IMR-90 (cell line): ENCODE results near the gene KATNB1. TPM values are rescaled to one million over a fixed set of nuclear protein-coding genes. Genes with fewer than 3 reads are reported as not detected.

Source experiments
- ATAC-seq: fragments of 200-7000 bp; cut with Tn5 transposase; 2 replicates; pipeline ENCODE4 v1.9.1; 2020; ENCODE audit warnings: low read depth, mild to moderate bottlenecking, moderate library complexity
- BruUV-seq: library from RNA; stranded (reverse); fragments of 400-500 nt; replicated peaks from 2 replicates; lab custom pipeline; 2021; lab: Mats Ljungman, UMichigan
- CTCF ChIA-PET: fragments of 300-600 bp; formaldehyde crosslinking; extraction: SDS; loops from one replicate; lab custom pipeline; 2021; ENCODE audit warnings: antibody characterized with exemption; lab: Yijun Ruan, JAX
- POLR2A ChIA-PET: fragments of 300-600 bp; sonication (Branson Sonifier 250); formaldehyde crosslinking; loops from one replicate; lab custom pipeline; 2022; ENCODE audit warnings: antibody characterized with exemption; ENCODE audit not compliant: unreplicated experiment; lab: Charles Lee
- DNase-seq: peaks from one replicate; pipeline ENCODE4 v3.0.0; 2013
- H2AFZ ChIP-seq: replicated peaks from 2 replicates; pipeline ENCODE3; 2013; ENCODE audit warnings: low read length, mild to moderate bottlenecking; ENCODE audit not compliant: poor library complexity
- H2AK5ac ChIP-seq: 2 replicates; pipeline ENCODE4 v1.6.1; 2013; ENCODE audit warnings: low read depth, low read length, inconsistent platforms
- H2AK9ac ChIP-seq: replicated peaks from 2 replicates; pipeline ENCODE3; 2013; ENCODE audit warnings: mild to moderate bottlenecking, low read depth, low read length, moderate library complexity; ENCODE audit not compliant: poor library complexity
- H2BK120ac ChIP-seq: 2 replicates; pipeline ENCODE4 v1.6.1; 2013; ENCODE audit warnings: low read depth, low read length, inconsistent platforms
- H2BK15ac ChIP-seq: 3 replicates; pipeline ENCODE4 v1.6.1; 2013; ENCODE audit warnings: low read depth, low read length, inconsistent platforms
- H2BK20ac ChIP-seq: 2 replicates; pipeline ENCODE4 v1.6.1; 2013; ENCODE audit warnings: low read depth, mild to moderate bottlenecking, inconsistent platforms, low read length, moderate library complexity
- H2BK5ac ChIP-seq: 2 replicates; pipeline ENCODE4 v1.6.1; 2013; ENCODE audit warnings: mild to moderate bottlenecking, low read depth, low read length, inconsistent platforms; ENCODE audit not compliant: poor library complexity, severe bottlenecking
- H3K14ac ChIP-seq: replicated peaks from 2 replicates; pipeline ENCODE4 v1.6.1; 2013; ENCODE audit warnings: low read depth, low read length, inconsistent platforms
- H3K18ac ChIP-seq: 2 replicates; pipeline ENCODE4 v1.6.1; 2013; ENCODE audit warnings: low read depth, low read length, control low read depth
- H3K23ac ChIP-seq: 2 replicates; pipeline ENCODE4 v1.6.1; 2013; ENCODE audit warnings: low read depth, low read length, inconsistent platforms
- H3K27ac ChIP-seq: 2 replicates; pipeline ENCODE4 v1.5.1; 2013; ENCODE audit warnings: mild to moderate bottlenecking, control low read depth, low read length; ENCODE audit not compliant: insufficient read depth
- H3K27me3 ChIP-seq: 2 replicates; pipeline ENCODE4 v1.6.1; 2013; ENCODE audit warnings: low read length; ENCODE audit not compliant: control insufficient read depth, insufficient read depth
- H3K36me3 ChIP-seq: 2 replicates; pipeline ENCODE4 v1.6.1; 2013; ENCODE audit warnings: low read length, mixed read lengths; ENCODE audit not compliant: control insufficient read depth, insufficient read depth
- H3K4ac ChIP-seq: 2 replicates; pipeline ENCODE4 v1.6.1; 2013; ENCODE audit warnings: low read depth, low read length, inconsistent platforms
- H3K4me1 ChIP-seq: 2 replicates; pipeline ENCODE4 v1.6.1; 2013; ENCODE audit warnings: low read length, mixed read lengths; ENCODE audit not compliant: control insufficient read depth, insufficient read depth
- H3K4me2 ChIP-seq: 2 replicates; pipeline ENCODE4 v1.6.1; 2013; ENCODE audit warnings: low read depth, mild to moderate bottlenecking, control low read depth, low read length, moderate library complexity
- H3K4me3 ChIP-seq: 2 replicates; pipeline ENCODE4 v1.5.1; 2013; ENCODE audit warnings: low read depth, mild to moderate bottlenecking, control low read depth, low read length, moderate library complexity; ENCODE audit not compliant: insufficient read depth
- H3K56ac ChIP-seq: 2 replicates; pipeline ENCODE4 v1.6.1; 2013; ENCODE audit warnings: low read length, inconsistent platforms; ENCODE audit not compliant: insufficient read depth; ENCODE audit errors: extremely low read depth
- H3K79me1 ChIP-seq, 2 experiments: 2 replicates each; pipeline ENCODE4 v1.6.1; 2013; ENCODE audit warnings: low read length in 2 of 2, inconsistent platforms in 1 of 2, low read depth in 1 of 2
- H3K9ac ChIP-seq: 2 replicates; pipeline ENCODE4 v1.6.1; 2013; ENCODE audit warnings: low read depth, low read length, control low read depth
- H3K9me1 ChIP-seq: 2 replicates; pipeline ENCODE4 v1.6.1; 2013; ENCODE audit warnings: low read length, inconsistent platforms; ENCODE audit not compliant: insufficient read depth
- H3K9me3 ChIP-seq: 2 replicates; pipeline ENCODE4 v1.6.1; 2013; ENCODE audit warnings: low read length; ENCODE audit not compliant: control insufficient read depth, insufficient read depth
- H4K20me1 ChIP-seq: 2 replicates; pipeline ENCODE4 v1.6.1; 2013; ENCODE audit warnings: low read length, inconsistent platforms; ENCODE audit not compliant: insufficient read depth
- H4K5ac ChIP-seq: 2 replicates; pipeline ENCODE4 v1.6.1; 2013; ENCODE audit warnings: mild to moderate bottlenecking, low read depth, low read length, control low read depth
- H4K8ac ChIP-seq, 2 experiments: 2 replicates each; pipeline ENCODE4 v1.6.1; 2013; ENCODE audit warnings: low read depth in 2 of 2, low read length in 2 of 2, control low read depth in 1 of 2, inconsistent platforms in 1 of 2
- H4K91ac ChIP-seq: 2 replicates; pipeline ENCODE4 v1.6.1; 2013; ENCODE audit warnings: low read depth, low read length, inconsistent platforms; ENCODE audit not compliant: insufficient read depth
- BHLHE40 ChIP-seq: fragments of 150-350 bp; IDR thresholded peaks from 2 replicates; pipeline ENCODE4 v1.6.1; 2016; ENCODE audit warnings: mild to moderate bottlenecking, low read depth, low read length
- CEBPB ChIP-seq: IDR thresholded peaks from 2 replicates; pipeline ENCODE4 v1.6.1; 2012; ENCODE audit warnings: low read depth, low read length, improper control_type of control experiment
- CHD1 ChIP-seq: IDR thresholded peaks from 2 replicates; pipeline ENCODE4 v1.6.1; 2012; ENCODE audit warnings: low read depth, low read length, improper control_type of control experiment
- FOS ChIP-seq: fragments of 150-350 bp; IDR thresholded peaks from 2 replicates; pipeline ENCODE4 v1.6.1; 2016; ENCODE audit warnings: low read depth, low read length
- MAFK ChIP-seq: IDR thresholded peaks from 2 replicates; pipeline ENCODE4 v1.6.1; 2012; ENCODE audit warnings: low read depth, low read length, improper control_type of control experiment
- MAZ ChIP-seq: IDR thresholded peaks from 2 replicates; pipeline ENCODE4 v1.6.1; 2012; ENCODE audit warnings: low read depth, mild to moderate bottlenecking, low read length, improper control_type of control experiment, moderate library complexity, borderline replicate concordance
- MXI1 ChIP-seq: IDR thresholded peaks from 2 replicates; pipeline ENCODE4 v1.6.1; 2012; ENCODE audit warnings: low read depth, mild to moderate bottlenecking, low read length, moderate library complexity, borderline replicate concordance
- NFE2L2 ChIP-seq: fragments of 150-350 bp; IDR thresholded peaks from 2 replicates; pipeline ENCODE4 v1.6.1; 2016; ENCODE audit warnings: low read depth, mild to moderate bottlenecking, low read length
- RAD21 ChIP-seq: IDR thresholded peaks from 2 replicates; pipeline ENCODE4 v1.6.1; 2012; ENCODE audit warnings: low read length, improper control_type of control experiment
- RCOR1 ChIP-seq: IDR thresholded peaks from 2 replicates; pipeline ENCODE4 v1.6.1; 2012; ENCODE audit warnings: mild to moderate bottlenecking, low read length, improper control_type of control experiment; ENCODE audit not compliant: insufficient replicate concordance
- WGBS, 2 experiments: methylation state at CpG; one replicate each; pipeline versions ENCODE4 v1.1.5 to v1.1.7; 2013; ENCODE audit warnings: missing lambda C conversion rate in 2 of 2; ENCODE audit not compliant: insufficient read length in 1 of 2; ENCODE audit errors: extremely low coverage in 2 of 2; 5-methylcytosine and 5-hydroxymethylcytosine counted together
- dilution Hi-C: fragments of 300-500 bp; cut with HindIII; formaldehyde crosslinking; loops from one replicate; pipeline ENCODE4 v1.14.3; 2018; ENCODE audit warnings: low sequenced_read_pairs; ENCODE audit not compliant: unreplicated experiment
- in situ Hi-C: fragments of 300-500 bp; cut with MboI; formaldehyde crosslinking; loops from 3 replicates; pipeline ENCODE4 v1.14.3; 2019; ENCODE audit warnings: low sequenced_read_pairs, inconsistent platforms, mixed read lengths
- intact Hi-C: fragments of 100-400 bp; cut with micrococcal nuclease; formaldehyde crosslinking; loops from 2 replicates; pipeline ENCODE4 v1.10.0; 2022
- polyA plus RNA-seq, 3 experiments: library from polyadenylated mRNA; depleted of rRNA; stranded (reverse); fragments of >200 nt; gene quantifications; 2 replicates each; pipeline ENCODE4 v1.2.3, GENCODE V29; 2012; ENCODE audit warnings: low replicate concordance in 1 of 3
- total RNA-seq: library from RNA; depleted of rRNA; stranded (reverse); fragments of >200 nt; gene quantifications from 2 replicates; pipeline ENCODE4 v1.2.3, GENCODE V29; 2012
- TF ChIP-seq, protein P1 (sequence below): fragments of 150-350 bp; IDR thresholded peaks from 2 replicates; pipeline ENCODE4 v1.6.1; 2017; ENCODE audit warnings: mild to moderate bottlenecking, antibody characterized with exemption, low read length, low read depth
- TF ChIP-seq, protein P2 (sequence below): conservative IDR thresholded peaks from 2 replicates; pipeline ENCODE4 v1.5.1; 2012; ENCODE audit warnings: mild to moderate bottlenecking, low read depth, low read length, improper control_type of control experiment
- TF ChIP-seq, protein P3 (sequence below): fragments of 150-350 bp; IDR thresholded peaks from 2 replicates; pipeline ENCODE4 v1.6.1; 2016; ENCODE audit warnings: low read depth, mild to moderate bottlenecking, low read length, moderate library complexity, borderline replicate concordance

The KATNB1 gene
- total and polyA plus RNA-seq, 2 of the 4 experiments (the other 2 are of a cell fraction), result 10.9 to 23.5 TPM

DNA sequence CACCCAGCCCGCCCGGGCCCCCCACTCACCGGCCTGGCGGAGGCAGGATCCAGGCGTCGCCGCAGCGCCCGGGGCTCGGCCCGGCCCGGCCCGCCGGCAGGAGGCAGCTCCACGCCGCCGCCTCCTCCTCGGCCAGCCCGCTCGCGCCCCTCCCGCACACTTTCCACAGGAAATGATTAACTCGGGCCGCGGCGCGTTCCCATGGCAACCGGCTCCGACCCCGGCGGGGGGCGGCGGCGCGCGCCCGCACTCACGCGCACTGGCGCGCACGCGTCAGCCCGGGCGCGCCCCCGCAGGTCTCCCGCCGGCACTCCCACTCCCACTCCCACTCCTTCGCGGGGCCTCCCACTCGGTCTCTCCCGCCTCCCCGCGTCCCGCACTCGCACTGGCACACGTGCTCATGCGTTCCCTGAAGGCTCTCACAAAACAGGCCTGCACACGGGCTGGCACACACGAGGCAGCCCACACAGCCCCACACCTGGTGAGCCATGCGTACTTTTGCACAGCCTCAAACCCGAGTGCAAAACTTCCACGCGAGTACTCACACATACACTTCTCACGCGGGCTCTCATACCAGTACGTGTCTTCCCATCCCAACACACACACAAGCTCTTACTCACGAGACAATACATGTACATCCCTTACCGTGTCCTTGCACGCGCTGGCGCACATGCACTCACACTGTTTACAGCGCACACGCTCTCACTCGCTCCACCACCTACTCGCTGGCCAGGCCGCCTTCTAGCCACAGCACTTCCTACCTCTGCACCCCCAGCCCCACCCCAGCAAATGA is 67.0 kb downstream of the KATNB1 start, which contains the start of gene KIFC3:
TSS of gene KIFC3 (minus strand) at position 151 of the 793 bp plus-strand sequence. CDS start 4,248 bp downstream, outside the sequence.
- H4K8ac ChIP-seq, result peak within 1 kb of the TSS; percentile 85 to 89
- dilution Hi-C loops (no loop called here), intact Hi-C loops (loop anchor here (5.0 kb wide), 1 partner anchor 90 kb away; no protein-coding TSS in a partner anchor), in situ Hi-C loops (no loop called here)
- peak within 1 kb of the TSS; percentile 96 for H3K56ac ChIP-seq
- ChIA-PET POLR2A (no interaction called here), CTCF (interaction anchor here (0.6 kb wide), 1 partner anchor 204 kb away, joined by 3 read pairs; no protein-coding TSS in a partner anchor)
- H2BK120ac ChIP-seq, result peak within 1 kb of the TSS; percentile 90
- peak within 1 kb of the TSS; percentile 79 for H3K18ac ChIP-seq
- peak within 1 kb of the TSS; percentile 54 for H2BK20ac ChIP-seq
- peak within 1 kb of the TSS; percentile 96 for H3K9ac ChIP-seq
- peak within 1 kb of the TSS; percentile 88 for H3K4me2 ChIP-seq
- H4K91ac ChIP-seq, result peak within 1 kb of the TSS; percentile 96
- H3K4me1 ChIP-seq, result peaks cover 33% of the 10 kb centered on the region
- ATAC-seq (peak; percentile 75), DNase-seq (peak; percentile 72)
- peak within 1 kb of the TSS; percentile 94 for H3K14ac ChIP-seq
- WGBS, 2 experiments, result 7% methylated on average over 61 of the region's 78 CpGs; no CpG with 5 or more reads in 1 of the 2 experiments
- no peaks in the 10 kb centered on the region for H3K27me3 ChIP-seq
- H3K27ac ChIP-seq, result peak within 1 kb of the TSS; percentile 93
- H3K9me1 ChIP-seq, result peaks cover 35% of the 10 kb centered on the region
- peaks cover 7 to 47% of the 10 kb centered on the region in 2 experiments for H3K79me1 ChIP-seq
- H2AK9ac ChIP-seq, result peak within 1 kb of the TSS; percentile 98
- peak within 1 kb of the TSS; percentile 93 for H2AFZ ChIP-seq
- H3K23ac ChIP-seq, result peak within 1 kb of the TSS; percentile 85
- H2AK5ac ChIP-seq, result peak within 1 kb of the TSS; percentile 97
- no TSS peak for BruUV-seq
- H4K5ac ChIP-seq, result peak within 1 kb of the TSS; percentile 68
- H3K4ac ChIP-seq, result peak within 1 kb of the TSS; percentile 94
- peak within 1 kb of the TSS; percentile 83; the same call in 2 of the 3 replicates for H2BK15ac ChIP-seq
- H3K9me3 ChIP-seq, result no peaks in the 10 kb centered on the region
- H4K20me1 ChIP-seq, result peaks cover 25% of the 10 kb centered on the region
- H3K4me3 ChIP-seq, result peak within 1 kb of the TSS; percentile 84
- H2BK5ac ChIP-seq, result peak within 1 kb of the TSS; percentile 92
- peaks cover 8% of the 10 kb centered on the region for H3K36me3 ChIP-seq
- TF ChIP-seq BHLHE40, result peak; percentile 64
- peak; percentile 96 for TF ChIP-seq MAZ
- TF ChIP-seq MAFK, result no peak
- TF ChIP-seq MXI1, result peak; percentile 80; the same call in 1 of the 2 replicates
- no peak for TF ChIP-seq CHD1
- TF ChIP-seq FOS, result 0 out of 2 replicates have a peak, but pooled peaks have one; percentile 32
- TF ChIP-seq RAD21, result peak; percentile 32; the same call in 1 of the 2 replicates
- TF ChIP-seq, protein P1, sequence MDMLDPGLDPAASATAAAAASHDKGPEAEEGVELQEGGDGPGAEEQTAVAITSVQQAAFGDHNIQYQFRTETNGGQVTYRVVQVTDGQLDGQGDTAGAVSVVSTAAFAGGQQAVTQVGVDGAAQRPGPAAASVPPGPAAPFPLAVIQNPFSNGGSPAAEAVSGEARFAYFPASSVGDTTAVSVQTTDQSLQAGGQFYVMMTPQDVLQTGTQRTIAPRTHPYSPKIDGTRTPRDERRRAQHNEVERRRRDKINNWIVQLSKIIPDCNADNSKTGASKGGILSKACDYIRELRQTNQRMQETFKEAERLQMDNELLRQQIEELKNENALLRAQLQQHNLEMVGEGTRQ, result 0 out of 2 replicates have a peak, but pooled peaks have one; percentile 22
- no peak for TF ChIP-seq RCOR1
- TF ChIP-seq NFE2L2, result no peak
- TF ChIP-seq, protein P2, sequence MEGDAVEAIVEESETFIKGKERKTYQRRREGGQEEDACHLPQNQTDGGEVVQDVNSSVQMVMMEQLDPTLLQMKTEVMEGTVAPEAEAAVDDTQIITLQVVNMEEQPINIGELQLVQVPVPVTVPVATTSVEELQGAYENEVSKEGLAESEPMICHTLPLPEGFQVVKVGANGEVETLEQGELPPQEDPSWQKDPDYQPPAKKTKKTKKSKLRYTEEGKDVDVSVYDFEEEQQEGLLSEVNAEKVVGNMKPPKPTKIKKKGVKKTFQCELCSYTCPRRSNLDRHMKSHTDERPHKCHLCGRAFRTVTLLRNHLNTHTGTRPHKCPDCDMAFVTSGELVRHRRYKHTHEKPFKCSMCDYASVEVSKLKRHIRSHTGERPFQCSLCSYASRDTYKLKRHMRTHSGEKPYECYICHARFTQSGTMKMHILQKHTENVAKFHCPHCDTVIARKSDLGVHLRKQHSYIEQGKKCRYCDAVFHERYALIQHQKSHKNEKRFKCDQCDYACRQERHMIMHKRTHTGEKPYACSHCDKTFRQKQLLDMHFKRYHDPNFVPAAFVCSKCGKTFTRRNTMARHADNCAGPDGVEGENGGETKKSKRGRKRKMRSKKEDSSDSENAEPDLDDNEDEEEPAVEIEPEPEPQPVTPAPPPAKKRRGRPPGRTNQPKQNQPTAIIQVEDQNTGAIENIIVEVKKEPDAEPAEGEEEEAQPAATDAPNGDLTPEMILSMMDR, result peak; percentile 41
- no peak for TF ChIP-seq CEBPB
- TF ChIP-seq, protein P3, sequence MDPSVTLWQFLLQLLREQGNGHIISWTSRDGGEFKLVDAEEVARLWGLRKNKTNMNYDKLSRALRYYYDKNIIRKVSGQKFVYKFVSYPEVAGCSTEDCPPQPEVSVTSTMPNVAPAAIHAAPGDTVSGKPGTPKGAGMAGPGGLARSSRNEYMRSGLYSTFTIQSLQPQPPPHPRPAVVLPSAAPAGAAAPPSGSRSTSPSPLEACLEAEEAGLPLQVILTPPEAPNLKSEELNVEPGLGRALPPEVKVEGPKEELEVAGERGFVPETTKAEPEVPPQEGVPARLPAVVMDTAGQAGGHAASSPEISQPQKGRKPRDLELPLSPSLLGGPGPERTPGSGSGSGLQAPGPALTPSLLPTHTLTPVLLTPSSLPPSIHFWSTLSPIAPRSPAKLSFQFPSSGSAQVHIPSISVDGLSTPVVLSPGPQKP, result no peak
